Testis (tissue), 2 donors: ENCODE data around the gene TOX2.

ENCODE experiments used
- CTCF ChIP-seq, 3 experiments: fragments of 450-650 bp in 2 of 3; fragments of 200-600 bp in 1 of 3; sonication (generic) in 1 of 3; IDR thresholded peaks; one replicate each; pipeline ENCODE4 v1.5.1; 2016 to 2019; ENCODE audit warnings: antibody characterized with exemption in 3 of 3, mild to moderate bottlenecking in 2 of 3, moderate library complexity in 1 of 3
- POLR2A ChIP-seq: fragments of 450-650 bp; IDR thresholded peaks from one replicate; pipeline ENCODE4 v1.6.1; 2017; ENCODE audit warnings: antibody characterized with exemption, mild to moderate bottlenecking, moderate library complexity

GRCh38 chr20:43961116-43961515 lies 46.5 kb downstream of the TOX2 start:
- TF ChIP-seq CTCF (IDR thresholded peaks at IDR 0.05) (no peak), POLR2A (no peak)
